DND-41 (cell line): ENCODE results near the gene IFT122.
"Not testable (repeated sequence)": the region's sequence is repeated elsewhere in the genome, so short reads cannot be mapped to it uniquely, and the experiment has no call there.

ENCODE experiments used
- EZH2 ChIP-seq: IDR thresholded peaks from 3 replicates; pipeline ENCODE4 v1.6.1; 2012; ENCODE audit warnings: borderline replicate concordance, low read depth, mild to moderate bottlenecking, moderate library complexity, low read length, inconsistent platforms; ENCODE audit not compliant: severe bottlenecking
- TF ChIP-seq, protein P1 (sequence below): IDR thresholded peaks from 2 replicates; pipeline ENCODE4 v1.5.1; 2012; ENCODE audit warnings: borderline replicate concordance, low read length, moderate library complexity, mild to moderate bottlenecking; ENCODE audit not compliant: poor library complexity, severe bottlenecking; ENCODE audit errors: extremely low read depth

DNA sequence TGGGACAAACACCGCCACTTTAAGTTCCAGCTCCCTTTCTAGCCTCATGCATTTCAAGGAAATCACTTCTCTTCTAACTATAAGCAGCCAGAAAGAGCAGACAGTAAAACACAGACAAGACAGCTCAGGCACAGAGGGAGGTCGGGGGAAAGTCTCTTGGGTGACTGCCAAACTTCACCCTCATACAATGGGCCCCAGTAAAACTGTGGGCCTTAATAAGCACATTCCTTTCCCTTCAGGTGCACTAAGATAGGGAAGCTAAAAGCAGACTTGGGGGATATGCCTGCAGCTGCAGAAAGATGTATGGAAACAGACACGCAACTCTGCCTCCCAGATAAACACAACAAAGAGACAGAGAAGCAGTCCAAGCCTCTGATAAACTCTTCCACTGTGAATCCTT lies 26.8 kb upstream of the IFT122 start:
- TF ChIP-seq, protein P1, sequence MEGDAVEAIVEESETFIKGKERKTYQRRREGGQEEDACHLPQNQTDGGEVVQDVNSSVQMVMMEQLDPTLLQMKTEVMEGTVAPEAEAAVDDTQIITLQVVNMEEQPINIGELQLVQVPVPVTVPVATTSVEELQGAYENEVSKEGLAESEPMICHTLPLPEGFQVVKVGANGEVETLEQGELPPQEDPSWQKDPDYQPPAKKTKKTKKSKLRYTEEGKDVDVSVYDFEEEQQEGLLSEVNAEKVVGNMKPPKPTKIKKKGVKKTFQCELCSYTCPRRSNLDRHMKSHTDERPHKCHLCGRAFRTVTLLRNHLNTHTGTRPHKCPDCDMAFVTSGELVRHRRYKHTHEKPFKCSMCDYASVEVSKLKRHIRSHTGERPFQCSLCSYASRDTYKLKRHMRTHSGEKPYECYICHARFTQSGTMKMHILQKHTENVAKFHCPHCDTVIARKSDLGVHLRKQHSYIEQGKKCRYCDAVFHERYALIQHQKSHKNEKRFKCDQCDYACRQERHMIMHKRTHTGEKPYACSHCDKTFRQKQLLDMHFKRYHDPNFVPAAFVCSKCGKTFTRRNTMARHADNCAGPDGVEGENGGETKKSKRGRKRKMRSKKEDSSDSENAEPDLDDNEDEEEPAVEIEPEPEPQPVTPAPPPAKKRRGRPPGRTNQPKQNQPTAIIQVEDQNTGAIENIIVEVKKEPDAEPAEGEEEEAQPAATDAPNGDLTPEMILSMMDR = not testable (repeated sequence)
- TF ChIP-seq EZH2 = not testable (repeated sequence)
